GM12891 (cell line): Measurements from ENCODE around the gene IP6K3.

Experiments used
- POLR2A ChIP-seq: IDR thresholded peaks from 2 replicates; pipeline ENCODE4 v1.6.1; 2011; ENCODE audit warnings: low read depth, low read length, control low read depth
- POLR2AphosphoS5 ChIP-seq: IDR thresholded peaks from 2 replicates; pipeline ENCODE4 v1.6.1; 2011; ENCODE audit warnings: low read depth, low read length, control low read depth
- TAF1 ChIP-seq: IDR thresholded peaks from 2 replicates; pipeline ENCODE4 v1.6.1; 2011; ENCODE audit warnings: low read depth, low read length, control low read depth

GRCh38 chr6:33699131-33699530 lies 47.6 kb downstream of the IP6K3 start:
- TF ChIP-seq POLR2A (no peak), POLR2AphosphoS5 (no peak), TAF1 (no peak)
